ENCODE data around the gene ZNF730.
A peak's percentile ranks its signal among the peaks of the same experiment; 100 is the strongest.

Gene ZNF730

GRCh38 chr19:23116802-23117571 lies at the start of gene ZNF730:
Gene ZNF730 (plus strand): TSS chr19:23117025. CDS start chr19:23117174, 149 bp downstream.
- Histone ChIP-seq H3K4me2 (ENCODE audit: low read length) (peak within 1 kb of the TSS; percentile 66), H3K79me2 (ENCODE audit: control insufficient read depth, low read length) (peaks cover 46% of the 10 kb centered on the region), H3K36me3 (ENCODE audit: control insufficient read depth, low read length) (peaks cover 30% of the 10 kb centered on the region), H3K9me3 (ENCODE audit: control insufficient read depth, insufficient read depth, low read length) (no peaks in the 10 kb centered on the region), H3K9me2 (replicated peaks; ENCODE audit: control insufficient read depth, low read length) (no peaks in the 10 kb centered on the region), H3K4me3 (ENCODE audit: low read length) (peak within 1 kb of the TSS; percentile 94), H3K27ac (ENCODE audit: low read depth, low read length) (peak within 1 kb of the TSS; percentile 78), H3F3A (ENCODE audit: control insufficient read depth, insufficient read depth) (0 out of 2 replicates have a peak, but pooled peaks cover 5% of the 10 kb centered on the region), H4K20me1 (ENCODE audit: control insufficient read depth, insufficient read depth, low read depth, low read length) (no peaks in the 10 kb centered on the region), H3K4me1 (ENCODE audit: control insufficient read depth, low read length) (peaks cover 18% of the 10 kb centered on the region), H3K27me3 (ENCODE audit: control insufficient read depth, low read length) (no peaks in the 10 kb centered on the region)
- TF ChIP-seq, protein P1, sequence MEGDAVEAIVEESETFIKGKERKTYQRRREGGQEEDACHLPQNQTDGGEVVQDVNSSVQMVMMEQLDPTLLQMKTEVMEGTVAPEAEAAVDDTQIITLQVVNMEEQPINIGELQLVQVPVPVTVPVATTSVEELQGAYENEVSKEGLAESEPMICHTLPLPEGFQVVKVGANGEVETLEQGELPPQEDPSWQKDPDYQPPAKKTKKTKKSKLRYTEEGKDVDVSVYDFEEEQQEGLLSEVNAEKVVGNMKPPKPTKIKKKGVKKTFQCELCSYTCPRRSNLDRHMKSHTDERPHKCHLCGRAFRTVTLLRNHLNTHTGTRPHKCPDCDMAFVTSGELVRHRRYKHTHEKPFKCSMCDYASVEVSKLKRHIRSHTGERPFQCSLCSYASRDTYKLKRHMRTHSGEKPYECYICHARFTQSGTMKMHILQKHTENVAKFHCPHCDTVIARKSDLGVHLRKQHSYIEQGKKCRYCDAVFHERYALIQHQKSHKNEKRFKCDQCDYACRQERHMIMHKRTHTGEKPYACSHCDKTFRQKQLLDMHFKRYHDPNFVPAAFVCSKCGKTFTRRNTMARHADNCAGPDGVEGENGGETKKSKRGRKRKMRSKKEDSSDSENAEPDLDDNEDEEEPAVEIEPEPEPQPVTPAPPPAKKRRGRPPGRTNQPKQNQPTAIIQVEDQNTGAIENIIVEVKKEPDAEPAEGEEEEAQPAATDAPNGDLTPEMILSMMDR (IDR thresholded peaks at IDR 0.05; ENCODE audit: low read depth, low read length, poor library complexity, severe bottlenecking): no peak
- TF ChIP-seq EZH2phosphoT487 (IDR thresholded peaks at IDR 0.05; ENCODE audit: borderline replicate concordance, low read length): no peak

DNA sequence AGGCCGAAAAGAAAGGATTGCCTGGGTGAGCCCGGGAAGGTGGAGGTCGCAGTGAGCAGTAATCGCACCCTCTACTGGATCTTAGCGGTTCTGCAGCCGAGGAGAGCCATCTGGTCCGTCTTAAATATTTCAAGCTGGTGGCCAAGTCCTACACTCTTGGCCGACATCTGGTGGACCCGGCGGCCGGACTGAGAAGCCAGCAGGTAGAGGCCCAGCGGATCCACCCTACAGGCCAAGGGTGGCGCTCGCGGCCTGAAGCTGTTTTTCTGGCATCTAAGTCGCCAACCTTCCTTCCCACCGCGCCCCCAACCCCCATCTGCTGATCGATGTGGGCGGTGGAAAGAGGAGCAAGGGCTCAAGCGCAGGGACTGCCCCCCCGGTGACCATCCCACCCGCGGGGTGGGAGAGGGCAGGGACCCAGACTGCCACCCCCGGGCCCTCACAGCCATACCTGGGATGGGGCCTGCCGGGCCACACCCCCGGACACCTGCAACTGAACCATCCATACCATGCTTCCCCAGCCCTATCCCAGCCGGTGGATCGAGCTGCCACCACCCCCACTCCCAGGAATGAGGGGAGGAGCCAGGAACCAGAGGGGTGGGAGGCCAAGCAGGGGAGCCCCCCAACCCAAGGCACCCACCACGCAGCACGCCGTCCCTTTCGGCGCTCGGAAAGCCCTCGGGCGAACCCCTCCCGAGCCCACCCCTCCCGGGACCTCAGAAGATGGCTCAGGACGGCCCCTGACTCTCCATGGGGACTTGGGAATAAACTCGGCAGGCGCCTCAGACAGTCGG lies 46.3 kb upstream of the ZNF730 start:
- H4K20me1 ChIP-seq (ENCODE audit: control insufficient read depth, insufficient read depth, low read depth, low read length): no peaks in the 10 kb centered on the region
- H3K9me3 ChIP-seq (ENCODE audit: control insufficient read depth, insufficient read depth, low read length): peaks cover 34% of the 10 kb centered on the region
- no peak overlapping the region for H3K4me3 ChIP-seq (ENCODE audit: low read length)
- H3K9me2 ChIP-seq (replicated peaks; ENCODE audit: control insufficient read depth, low read length): no peaks in the 10 kb centered on the region
- no peak overlapping the region for H3K27ac ChIP-seq (ENCODE audit: low read depth, low read length)
- H3K27me3 ChIP-seq (ENCODE audit: control insufficient read depth, low read length): no peaks in the 10 kb centered on the region
- no peaks in the 10 kb centered on the region for H3F3A ChIP-seq (ENCODE audit: control insufficient read depth, insufficient read depth)
- no peak overlapping the region for H3K4me2 ChIP-seq (ENCODE audit: low read length)
- H3K4me1 ChIP-seq (ENCODE audit: control insufficient read depth, low read length): peaks cover 5% of the 10 kb centered on the region
- TF ChIP-seq, protein P1 (IDR thresholded peaks at IDR 0.05; ENCODE audit: low read depth, low read length, poor library complexity, severe bottlenecking): peak; percentile 23
- TF ChIP-seq EZH2phosphoT487 (IDR thresholded peaks at IDR 0.05; ENCODE audit: borderline replicate concordance, low read length): no peak
- H3K36me3 ChIP-seq (ENCODE audit: control insufficient read depth, low read length): peaks cover 5% of the 10 kb centered on the region; the same call in 1 of the 2 replicates
- H3K79me2 ChIP-seq (ENCODE audit: control insufficient read depth, low read length): peaks cover 5% of the 10 kb centered on the region

DNA sequence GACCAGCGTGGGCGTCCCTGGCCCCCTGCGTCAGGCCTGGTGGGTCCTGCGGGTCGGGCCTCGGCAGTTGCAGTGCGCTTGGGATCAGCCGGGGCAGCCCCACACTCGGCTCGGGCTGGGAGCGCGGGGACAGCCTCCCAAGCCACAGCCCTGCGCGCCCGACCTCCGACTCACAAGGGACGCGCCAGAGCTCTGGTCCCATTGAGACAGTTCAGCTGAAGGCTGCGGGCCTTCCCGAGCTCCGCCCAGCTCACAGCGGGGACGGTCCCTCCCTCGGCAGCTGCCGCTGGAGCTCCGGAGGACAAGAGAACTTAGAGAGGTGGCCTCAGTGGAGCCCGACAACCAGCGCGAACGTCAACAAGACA lies 45.7 kb upstream of the ZNF730 start:
- H3K4me3 ChIP-seq (ENCODE audit: low read length): no peak overlapping the region
- peaks cover 6% of the 10 kb centered on the region; the same call in 1 of the 2 replicates for H3K36me3 ChIP-seq (ENCODE audit: control insufficient read depth, low read length)
- H3K4me2 ChIP-seq (ENCODE audit: low read length): no peak overlapping the region
- no peaks in the 10 kb centered on the region for H3K9me2 ChIP-seq (replicated peaks; ENCODE audit: control insufficient read depth, low read length)
- no peak overlapping the region for H3K27ac ChIP-seq (ENCODE audit: low read depth, low read length)
- no peak for TF ChIP-seq EZH2phosphoT487 (IDR thresholded peaks at IDR 0.05; ENCODE audit: borderline replicate concordance, low read length)
- TF ChIP-seq, protein P1 (IDR thresholded peaks at IDR 0.05; ENCODE audit: low read depth, low read length, poor library complexity, severe bottlenecking): no peak
- no peaks in the 10 kb centered on the region for H4K20me1 ChIP-seq (ENCODE audit: control insufficient read depth, insufficient read depth, low read depth, low read length)
- peaks cover 34% of the 10 kb centered on the region for H3K9me3 ChIP-seq (ENCODE audit: control insufficient read depth, insufficient read depth, low read length)
- H3F3A ChIP-seq (ENCODE audit: control insufficient read depth, insufficient read depth): no peaks in the 10 kb centered on the region
- H3K4me1 ChIP-seq (ENCODE audit: control insufficient read depth, low read length): peaks cover 5% of the 10 kb centered on the region
- peaks cover 11% of the 10 kb centered on the region for H3K79me2 ChIP-seq (ENCODE audit: control insufficient read depth, low read length)
- no peaks in the 10 kb centered on the region for H3K27me3 ChIP-seq (ENCODE audit: control insufficient read depth, low read length)

Data from DOHH2 (cell line).